ENCODE data around the gene C20orf144.

Gene C20orf144

GRCh38 chr20:33668466-33669155 lies 6.5 kb downstream of the C20orf144 start:
- DNase-seq, result no peak
- Histone ChIP-seq H2BK120ac (ENCODE audit: low read depth, low read length) (no peak overlapping the region), H2AFZ (ENCODE audit: low read depth, low read length) (no peak overlapping the region), H2BK15ac (ENCODE audit: low read depth, poor library complexity, severe bottlenecking) (no peak overlapping the region), H2AK5ac (ENCODE audit: low read length, severe bottlenecking) (no peak overlapping the region), H2BK12ac (ENCODE audit: low read length in 2 of 2) (no peak overlapping the region), H3K4ac (ENCODE audit: low read depth in 1 of 2, low read length in 2 of 2) (no peak overlapping the region), H3K23ac (ENCODE audit: low read length in 2 of 2) (no peak overlapping the region), H3K79me1 (replicated peaks; ENCODE audit: low read length, poor library complexity, severe bottlenecking) (peaks cover 29% of the 10 kb centered on the region), H2BK5ac (ENCODE audit: low read depth, low read length, poor library complexity, severe bottlenecking) (no peak overlapping the region), H3K9ac (ENCODE audit: low read length) (peak overlapping the region; percentile 87), H3K14ac (ENCODE audit: low read length in 2 of 2) (no peak overlapping the region), H3K9me3 (ENCODE audit: control insufficient read depth, low read length) (no peaks in the 10 kb centered on the region), H4K91ac (ENCODE audit: low read length) (peak overlapping the region; percentile 5), H3K36me3 (ENCODE audit: control insufficient read depth in 1 of 2, insufficient read depth in 2 of 2, low read depth in 1 of 2, low read length in 2 of 2) (peaks cover 39 to 65% of the 10 kb centered on the region in 2 experiments), H3K4me3 (ENCODE audit: insufficient read depth in 1 of 2, low read depth in 1 of 2, low read length in 2 of 2) (no peak overlapping the region), H3K27ac (ENCODE audit: low read length, poor library complexity, severe bottlenecking) (no peak overlapping the region), H3K4me2 (ENCODE audit: low read length, poor library complexity, severe bottlenecking) (no peak overlapping the region), H3K4me1 (ENCODE audit: control insufficient read depth, insufficient read depth, low read depth, low read length) (peaks cover 61% of the 10 kb centered on the region), H4K8ac (ENCODE audit: low read length) (no peak overlapping the region), H3K27me3 (ENCODE audit: control insufficient read depth in 1 of 2, insufficient read depth in 1 of 2, low read length in 2 of 2) (no peaks in the 10 kb centered on the region), H3K18ac (ENCODE audit: low read depth in 1 of 2, low read length in 2 of 2) (no peak overlapping the region)
- 99% methylated on average over 13 of the region's 13 CpGs for WGBS

GRCh38 chr20:33669224-33669623 lies 7.1 kb downstream of the C20orf144 start:
- Histone ChIP-seq H3K9ac (ENCODE audit: low read length) (no peak overlapping the region), H3K27ac (ENCODE audit: low read length, poor library complexity, severe bottlenecking) (no peak overlapping the region), H3K79me1 (replicated peaks; ENCODE audit: low read length, poor library complexity, severe bottlenecking) (peaks cover 29% of the 10 kb centered on the region), H3K4me2 (ENCODE audit: low read length, poor library complexity, severe bottlenecking) (no peak overlapping the region), H2BK5ac (ENCODE audit: low read depth, low read length, poor library complexity, severe bottlenecking) (no peak overlapping the region), H2BK15ac (ENCODE audit: low read depth, poor library complexity, severe bottlenecking) (no peak overlapping the region), H2BK12ac (ENCODE audit: low read length in 2 of 2) (no peak overlapping the region), H3K23ac (ENCODE audit: low read length in 2 of 2) (no peak overlapping the region), H4K8ac (ENCODE audit: low read length) (no peak overlapping the region), H2BK120ac (ENCODE audit: low read depth, low read length) (no peak overlapping the region), H3K4me1 (ENCODE audit: control insufficient read depth, insufficient read depth, low read depth, low read length) (peaks cover 56% of the 10 kb centered on the region), H3K27me3 (ENCODE audit: control insufficient read depth in 1 of 2, insufficient read depth in 1 of 2, low read length in 2 of 2) (no peaks in the 10 kb centered on the region), H4K91ac (ENCODE audit: low read length) (no peak overlapping the region), H2AK5ac (ENCODE audit: low read length, severe bottlenecking) (no peak overlapping the region), H3K9me3 (ENCODE audit: control insufficient read depth, low read length) (no peaks in the 10 kb centered on the region), H3K4me3 (ENCODE audit: insufficient read depth in 1 of 2, low read depth in 1 of 2, low read length in 2 of 2) (no peak overlapping the region), H3K4ac (ENCODE audit: low read depth in 1 of 2, low read length in 2 of 2) (no peak overlapping the region), H3K14ac (ENCODE audit: low read length in 2 of 2) (no peak overlapping the region), H3K36me3 (ENCODE audit: control insufficient read depth in 1 of 2, insufficient read depth in 2 of 2, low read depth in 1 of 2, low read length in 2 of 2) (peaks cover 39 to 65% of the 10 kb centered on the region in 2 experiments), H3K18ac (ENCODE audit: low read depth in 1 of 2, low read length in 2 of 2) (no peak overlapping the region), H2AFZ (ENCODE audit: low read depth, low read length) (no peak overlapping the region)
- WGBS, result 98% methylated on average over 5 of the region's 5 CpGs
- no peak for DNase-seq

GRCh38 chr20:33669873-33670640 lies 7.9 kb downstream of the C20orf144 start:
- no peaks in the 10 kb centered on the region for H3K9me3 ChIP-seq (ENCODE audit: control insufficient read depth, low read length)
- H3K14ac ChIP-seq (ENCODE audit: low read length in 2 of 2), result no peak overlapping the region
- no peak overlapping the region for H3K27ac ChIP-seq (ENCODE audit: low read length, poor library complexity, severe bottlenecking)
- H3K27me3 ChIP-seq (ENCODE audit: control insufficient read depth in 1 of 2, insufficient read depth in 1 of 2, low read length in 2 of 2), result no peaks in the 10 kb centered on the region
- no peak overlapping the region for H3K4ac ChIP-seq (ENCODE audit: low read depth in 1 of 2, low read length in 2 of 2)
- no peak for DNase-seq
- no peak overlapping the region for H3K18ac ChIP-seq (ENCODE audit: low read depth in 1 of 2, low read length in 2 of 2)
- peak overlapping the region; percentile 1 for H2AK5ac ChIP-seq (ENCODE audit: low read length, severe bottlenecking)
- no peak overlapping the region for H3K9ac ChIP-seq (ENCODE audit: low read length)
- no peak overlapping the region for H2BK12ac ChIP-seq (ENCODE audit: low read length in 2 of 2)
- no peak overlapping the region for H2BK5ac ChIP-seq (ENCODE audit: low read depth, low read length, poor library complexity, severe bottlenecking)
- H2AFZ ChIP-seq (ENCODE audit: low read depth, low read length), result no peak overlapping the region
- no peak overlapping the region for H2BK120ac ChIP-seq (ENCODE audit: low read depth, low read length)
- H3K36me3 ChIP-seq (ENCODE audit: control insufficient read depth in 1 of 2, insufficient read depth in 2 of 2, low read depth in 1 of 2, low read length in 2 of 2), result peaks cover 39 to 60% of the 10 kb centered on the region in 2 experiments
- WGBS, result 96% methylated on average over 13 of the region's 13 CpGs
- H2BK15ac ChIP-seq (ENCODE audit: low read depth, poor library complexity, severe bottlenecking), result no peak overlapping the region
- peaks cover 52% of the 10 kb centered on the region for H3K4me1 ChIP-seq (ENCODE audit: control insufficient read depth, insufficient read depth, low read depth, low read length)
- H4K91ac ChIP-seq (ENCODE audit: low read length), result no peak overlapping the region
- no peak overlapping the region for H3K4me3 ChIP-seq (ENCODE audit: insufficient read depth in 1 of 2, low read depth in 1 of 2, low read length in 2 of 2)
- no peak overlapping the region for H3K4me2 ChIP-seq (ENCODE audit: low read length, poor library complexity, severe bottlenecking)
- H3K79me1 ChIP-seq (replicated peaks; ENCODE audit: low read length, poor library complexity, severe bottlenecking), result peaks cover 27% of the 10 kb centered on the region
- H3K23ac ChIP-seq (ENCODE audit: low read length in 2 of 2), result no peak overlapping the region
- no peak overlapping the region for H4K8ac ChIP-seq (ENCODE audit: low read length)

- Histone ChIP-seq H3K4ac (ENCODE audit: low read depth in 1 of 2, low read length in 2 of 2) (no peak overlapping the region), H3K4me2 (ENCODE audit: low read length, poor library complexity, severe bottlenecking) (no peak overlapping the region), H3K4me3 (ENCODE audit: insufficient read depth in 1 of 2, low read depth in 1 of 2, low read length in 2 of 2) (no peak overlapping the region), H3K9me3 (ENCODE audit: control insufficient read depth, low read length) (no peaks in the 10 kb centered on the region), H2BK15ac (ENCODE audit: low read depth, poor library complexity, severe bottlenecking) (no peak overlapping the region), H3K4me1 (ENCODE audit: control insufficient read depth, insufficient read depth, low read depth, low read length) (peaks cover 57% of the 10 kb centered on the region), H2BK12ac (ENCODE audit: low read length in 2 of 2) (no peak overlapping the region), H3K18ac (ENCODE audit: low read depth in 1 of 2, low read length in 2 of 2) (no peak overlapping the region), H3K36me3 (ENCODE audit: control insufficient read depth in 1 of 2, insufficient read depth in 2 of 2, low read depth in 1 of 2, low read length in 2 of 2) (peaks cover 39 to 60% of the 10 kb centered on the region in 2 experiments), H3K79me1 (replicated peaks; ENCODE audit: low read length, poor library complexity, severe bottlenecking) (peaks cover 27% of the 10 kb centered on the region), H3K9ac (ENCODE audit: low read length) (no peak overlapping the region), H2BK5ac (ENCODE audit: low read depth, low read length, poor library complexity, severe bottlenecking) (no peak overlapping the region), H3K23ac (ENCODE audit: low read length in 2 of 2) (no peak overlapping the region), H4K91ac (ENCODE audit: low read length) (no peak overlapping the region), H2AK5ac (ENCODE audit: low read length, severe bottlenecking) (no peak overlapping the region), H3K27me3 (ENCODE audit: control insufficient read depth in 1 of 2, insufficient read depth in 1 of 2, low read length in 2 of 2) (no peaks in the 10 kb centered on the region), H4K8ac (ENCODE audit: low read length) (no peak overlapping the region), H3K14ac (ENCODE audit: low read length in 2 of 2) (no peak overlapping the region), H3K27ac (ENCODE audit: low read length, poor library complexity, severe bottlenecking) (no peak overlapping the region), H2BK120ac (ENCODE audit: low read depth, low read length) (no peak overlapping the region), H2AFZ (ENCODE audit: low read depth, low read length) (no peak overlapping the region)
- DNase-seq, result no peak
- WGBS, result 95% methylated on average over 6 of the region's 6 CpGs
These were observed 8.8 kb downstream of the C20orf144 start for GRCh38 chr20:33670715-33671499.

Measured in mesenchymal stem cell (in vitro differentiated cells and primary cell).